Peyer's patch (tissue), 4 donors: ENCODE data around the gene AKT3. TPM values are rescaled to one million over a fixed set of nuclear protein-coding genes. Genes with fewer than 3 reads are reported as not detected.
"Not testable (repeated sequence)": the region's sequence is repeated elsewhere in the genome, so short reads cannot be mapped to it uniquely, and the experiment has no call there.

Source experiments
- DNase-seq, 3 donors: peaks; one replicate each; pipeline ENCODE4 v3.0.0-alpha.2; 2017 to 2019
- H3K27ac ChIP-seq, 4 donors: fragments of 200-600 bp; sonication (generic); one replicate each; pipeline ENCODE4 v1.5.1; 2016 to 2019
- H3K27me3 ChIP-seq, 2 donors: fragments of 200-600 bp; sonication (generic); one replicate each; pipeline ENCODE4 v1.5.1; 2019
- H3K36me3 ChIP-seq, 3 donors: fragments of 200-600 bp; sonication (generic); one replicate each; pipeline ENCODE4 v1.5.1; 2016 to 2019
- H3K4me1 ChIP-seq, 4 donors: fragments of 200-600 bp; sonication (generic); one replicate each; pipeline ENCODE4 v1.5.1; 2016 to 2019
- H3K4me3 ChIP-seq, 4 donors: fragments of 200-600 bp; sonication (generic); 1 replicate in 3 of 4; 2 replicates in 1 of 4; pipeline ENCODE4 v1.5.1; 2016 to 2019; ENCODE audit warnings: mild to moderate bottlenecking in 1 of 4
- H3K9me3 ChIP-seq, 4 donors: fragments of 200-600 bp; sonication (generic); one replicate each; pipeline ENCODE4 v1.5.1; 2016 to 2019; ENCODE audit warnings: mild to moderate bottlenecking in 1 of 4
- CTCF ChIP-seq, 6 experiments: fragments of 450-650 bp in 4 of 6; fragments of 200-600 bp in 2 of 6; sonication (generic) in 1 of 6; IDR thresholded peaks; one replicate each; pipeline ENCODE4 v1.5.1; 2017 to 2019; ENCODE audit warnings: antibody characterized with exemption in 6 of 6, mild to moderate bottlenecking in 3 of 6, moderate library complexity in 1 of 6
- POLR2A ChIP-seq, 2 donors: fragments of 450-650 bp; IDR thresholded peaks; one replicate each; pipeline ENCODE4 v1.5.1; 2017; ENCODE audit warnings: antibody characterized with exemption in 2 of 2, mild to moderate bottlenecking in 2 of 2, moderate library complexity in 2 of 2
- total RNA-seq, 4 donors: library from RNA; depleted of rRNA; stranded (reverse); fragments of >200 nt; gene quantifications; one replicate each; pipeline ENCODE4 v1.1.0, GENCODE V29; 2016

Gene AKT3
- total RNA-seq, 4 donors from 2014 or later: 4.4 to 71.8 (median 15.2) TPM

- no peaks in the 10 kb centered on the region for H3K36me3 ChIP-seq
- H3K27ac ChIP-seq: no peak overlapping the region
- no peaks in the 10 kb centered on the region for H3K27me3 ChIP-seq
- no peak for DNase-seq
- peaks cover 0 to 10% (median 0%) of the 10 kb centered on the region in 4 donors for H3K9me3 ChIP-seq
- H3K4me1 ChIP-seq: no peaks in the 10 kb centered on the region
- H3K4me3 ChIP-seq: no peak overlapping the region
- TF ChIP-seq POLR2A (IDR thresholded peaks at IDR 0.05) (no peak), CTCF (IDR thresholded peaks at IDR 0.05) (no peak)
Measured at GRCh38 chr1:243819438-243819839, 30.6 kb downstream of the AKT3 start.

GRCh38 chr1:243818978-243819377, 31.1 kb downstream of the AKT3 start:
- Histone ChIP-seq H3K36me3 (no peaks in the 10 kb centered on the region), H3K4me3 (no peak overlapping the region), H3K27ac (no peak overlapping the region), H3K27me3 (no peaks in the 10 kb centered on the region), H3K4me1 (no peaks in the 10 kb centered on the region), H3K9me3 (peaks cover 0 to 10% (median 0%) of the 10 kb centered on the region in 4 donors)
- TF ChIP-seq POLR2A (IDR thresholded peaks at IDR 0.05) (no peak), CTCF (IDR thresholded peaks at IDR 0.05) (no peak)
- no peak for DNase-seq

- H3K9me3 ChIP-seq: peaks cover 0 to 4% (median 0%) of the 10 kb centered on the region in 4 donors
- no peaks in the 10 kb centered on the region for H3K36me3 ChIP-seq
- TF ChIP-seq CTCF (IDR thresholded peaks at IDR 0.05) (no peak), POLR2A (IDR thresholded peaks at IDR 0.05) (no peak)
- no peaks in the 10 kb centered on the region for H3K27me3 ChIP-seq
- no peak for DNase-seq
- no peaks in the 10 kb centered on the region for H3K4me1 ChIP-seq
- no peak overlapping the region for H3K27ac ChIP-seq
- H3K4me3 ChIP-seq: no peak overlapping the region
Measured at GRCh38 chr1:243814718-243815117, 35.3 kb downstream of the AKT3 start.

GRCh38 chr1:243807346-243807745, 42.7 kb downstream of the AKT3 start:
- not testable (repeated sequence) for H3K4me3 ChIP-seq, H3K36me3 ChIP-seq, H3K27ac ChIP-seq, H3K4me1 ChIP-seq, DNase-seq, H3K27me3 ChIP-seq, H3K9me3 ChIP-seq

- Histone ChIP-seq H3K27me3 (no peaks in the 10 kb centered on the region), H3K4me1 (no peaks in the 10 kb centered on the region), H3K9me3 (no peaks in the 10 kb centered on the region), H3K27ac (no peak overlapping the region), H3K4me3 (no peak overlapping the region), H3K36me3 (no peaks in the 10 kb centered on the region)
- TF ChIP-seq POLR2A (IDR thresholded peaks at IDR 0.05) (no peak), CTCF (IDR thresholded peaks at IDR 0.05) (no peak)
- DNase-seq: no peak
Measured at GRCh38 chr1:243806310-243806709, 43.7 kb downstream of the AKT3 start.

GRCh38 chr1:243802736-243803135, 47.3 kb downstream of the AKT3 start:
- Histone ChIP-seq H3K27me3 (no peaks in the 10 kb centered on the region), H3K4me3 (no peak overlapping the region), H3K36me3 (no peaks in the 10 kb centered on the region), H3K27ac (no peak overlapping the region), H3K9me3 (no peaks in the 10 kb centered on the region), H3K4me1 (no peaks in the 10 kb centered on the region)
- TF ChIP-seq CTCF (IDR thresholded peaks at IDR 0.05) (no peak), POLR2A (IDR thresholded peaks at IDR 0.05) (no peak)
- DNase-seq: no peak
